Right lobe of liver (tissue), 4 donors: Measurements from ENCODE around the gene TNFSF18.

Source experiments
- POLR2A ChIP-seq: fragments of 450-650 bp; IDR thresholded peaks from one replicate; pipeline ENCODE4 v1.6.1; 2017; ENCODE audit warnings: antibody characterized with exemption, mild to moderate bottlenecking
- TF ChIP-seq, protein P1 (sequence below), 4 donors: fragments of 200-600 bp in 3 of 4; fragments of 450-650 bp in 1 of 4; IDR thresholded peaks; one replicate each; pipeline versions ENCODE4 v1.5.1 to v1.8.0; 2016 to 2022; ENCODE audit warnings: antibody characterized with exemption in 4 of 4, mild to moderate bottlenecking in 2 of 4
- donor health status: DM: no; HTN: no; CAD: no.
- donor health status: DM: no; HTN: no; CAD: no.
- donor health status: DM: no; HTN: yes; CAD: no.

DNA sequence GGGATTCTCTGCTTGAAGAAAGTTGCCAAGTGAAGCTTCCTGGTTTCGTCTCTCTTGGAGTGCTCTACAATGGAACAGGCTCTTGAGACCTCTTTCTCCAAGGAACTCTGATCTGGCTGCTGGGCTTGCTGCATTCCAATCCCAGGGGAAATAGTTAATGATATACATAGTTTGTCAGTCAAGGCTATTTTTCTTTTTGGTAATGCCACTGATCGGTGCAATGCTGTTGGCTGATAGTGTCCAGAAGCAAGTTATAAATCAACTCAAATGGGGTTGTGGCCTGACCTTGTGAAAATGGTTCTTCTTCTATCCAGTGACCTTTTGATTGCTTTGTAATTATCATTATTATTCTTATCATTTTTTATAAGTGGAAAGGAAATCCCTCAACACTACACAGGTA lies 48.4 kb upstream of the TNFSF18 start:
- TF ChIP-seq, protein P1, sequence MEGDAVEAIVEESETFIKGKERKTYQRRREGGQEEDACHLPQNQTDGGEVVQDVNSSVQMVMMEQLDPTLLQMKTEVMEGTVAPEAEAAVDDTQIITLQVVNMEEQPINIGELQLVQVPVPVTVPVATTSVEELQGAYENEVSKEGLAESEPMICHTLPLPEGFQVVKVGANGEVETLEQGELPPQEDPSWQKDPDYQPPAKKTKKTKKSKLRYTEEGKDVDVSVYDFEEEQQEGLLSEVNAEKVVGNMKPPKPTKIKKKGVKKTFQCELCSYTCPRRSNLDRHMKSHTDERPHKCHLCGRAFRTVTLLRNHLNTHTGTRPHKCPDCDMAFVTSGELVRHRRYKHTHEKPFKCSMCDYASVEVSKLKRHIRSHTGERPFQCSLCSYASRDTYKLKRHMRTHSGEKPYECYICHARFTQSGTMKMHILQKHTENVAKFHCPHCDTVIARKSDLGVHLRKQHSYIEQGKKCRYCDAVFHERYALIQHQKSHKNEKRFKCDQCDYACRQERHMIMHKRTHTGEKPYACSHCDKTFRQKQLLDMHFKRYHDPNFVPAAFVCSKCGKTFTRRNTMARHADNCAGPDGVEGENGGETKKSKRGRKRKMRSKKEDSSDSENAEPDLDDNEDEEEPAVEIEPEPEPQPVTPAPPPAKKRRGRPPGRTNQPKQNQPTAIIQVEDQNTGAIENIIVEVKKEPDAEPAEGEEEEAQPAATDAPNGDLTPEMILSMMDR (IDR thresholded peaks at IDR 0.05) = no peak
- no peak for TF ChIP-seq POLR2A
